ENCODE data around the gene AMMECR1. TPM values are rescaled to one million over a fixed set of nuclear protein-coding genes. Genes with fewer than 3 reads are reported as not detected.

AMMECR1 gene
- polyA plus RNA-seq, 3 donors, result 2.1 to 3.3 (median 2.9) TPM

- no peak overlapping the region for H3K9ac ChIP-seq (ENCODE audit: insufficient read depth, low read length, poor library complexity, severe bottlenecking)
- peaks cover 4 to 9% of the 10 kb centered on the region in 2 donors for H3K36me3 ChIP-seq (replicated peaks in 1 of 2; ENCODE audit: control insufficient read depth in 1 of 2, insufficient read depth in 2 of 2, low read length in 2 of 2)
- H3K4me2 ChIP-seq (replicated peaks; ENCODE audit: extremely low read depth, low read length, poor library complexity, severe bottlenecking), result no peak overlapping the region
- no peak overlapping the region for H3K4me3 Mint-ChIP-seq
- H4K20me1 ChIP-seq (ENCODE audit: insufficient read depth, low read length), result peaks cover 92% of the 10 kb centered on the region
- WGBS (ENCODE audit: insufficient coverage), result no CpG with 5 or more reads among the region's 3 CpGs
- H3K79me2 ChIP-seq (ENCODE audit: insufficient read depth, low read length), result peaks cover 8% of the 10 kb centered on the region
- no peak overlapping the region for H2AFZ ChIP-seq (ENCODE audit: insufficient read depth, low read depth, low read length, poor library complexity, severe bottlenecking)
- peaks cover under 1 to 2% of the 10 kb centered on the region in 2 donors for H3K36me3 Mint-ChIP-seq
- DNase-seq, result no peak
- peaks cover 0 to 1% (median 0%) of the 10 kb centered on the region in 7 donors for H3K9me3 Mint-ChIP-seq
- no peaks in the 10 kb centered on the region for H3K9me3 ChIP-seq (replicated peaks in 1 of 2; ENCODE audit: control insufficient read depth in 1 of 2, insufficient read depth in 1 of 2, low read length in 2 of 2)
- H3K4me1 ChIP-seq (ENCODE audit: control insufficient read depth in 1 of 2, insufficient read depth in 2 of 2, low read length in 2 of 2), result peaks cover 0 to 5% of the 10 kb centered on the region in 2 donors
- no peaks in the 10 kb centered on the region for H3K27me3 ChIP-seq (ENCODE audit: control insufficient read depth in 2 of 2, insufficient read depth in 2 of 2, low read length in 2 of 2)
- no peak overlapping the region for H3K27ac Mint-ChIP-seq
- no peak for TF ChIP-seq CTCF (IDR thresholded peaks at IDR 0.05)
- H3K4me1 Mint-ChIP-seq, result peaks cover 12% of the 10 kb centered on the region
- H3K27ac ChIP-seq (ENCODE audit: low read depth in 1 of 2, low read length in 2 of 2), result no peak overlapping the region
- H3K27me3 Mint-ChIP-seq (ENCODE audit: low read depth in 3 of 3), result no peaks in the 10 kb centered on the region
- intact Hi-C loops (cut with micrococcal nuclease), result loop anchor here (5.0 kb wide), 2 partner anchors 244 to 249 kb away; no protein-coding TSS in a partner anchor
- H3K4me3 ChIP-seq (replicated peaks in 1 of 3; ENCODE audit: low read depth in 2 of 3, low read length in 3 of 3), result no peak overlapping the region
Measured at GRCh38 chrX:110163488-110163887, 154.4 kb downstream of the AMMECR1 start.

GRCh38 chrX:110162867-110163266 lies 155.0 kb downstream of the AMMECR1 start:
- Mint-ChIP-seq H3K27me3 (ENCODE audit: low read depth in 3 of 3) (no peaks in the 10 kb centered on the region), H3K4me1 (peaks cover 15% of the 10 kb centered on the region), H3K27ac (no peak overlapping the region), H3K36me3 (peaks cover 0 to 4% of the 10 kb centered on the region in 2 donors), H3K9me3 (peaks cover 0 to 1% (median 0%) of the 10 kb centered on the region in 7 donors), H3K4me3 (no peak overlapping the region)
- no peaks in the 10 kb centered on the region for H3K27me3 ChIP-seq (ENCODE audit: control insufficient read depth in 2 of 2, insufficient read depth in 2 of 2, low read length in 2 of 2)
- H3K4me1 ChIP-seq (ENCODE audit: control insufficient read depth in 1 of 2, insufficient read depth in 2 of 2, low read length in 2 of 2), result peaks cover 0 to 8% of the 10 kb centered on the region in 2 donors
- H3K79me2 ChIP-seq (ENCODE audit: insufficient read depth, low read length), result peaks cover 8% of the 10 kb centered on the region
- no peak overlapping the region for H3K27ac ChIP-seq (ENCODE audit: low read depth in 1 of 2, low read length in 2 of 2)
- H3K4me2 ChIP-seq (replicated peaks; ENCODE audit: extremely low read depth, low read length, poor library complexity, severe bottlenecking), result no peak overlapping the region
- H3K9me3 ChIP-seq (replicated peaks in 1 of 2; ENCODE audit: control insufficient read depth in 1 of 2, insufficient read depth in 1 of 2, low read length in 2 of 2), result no peaks in the 10 kb centered on the region
- H3K9ac ChIP-seq (ENCODE audit: insufficient read depth, low read length, poor library complexity, severe bottlenecking), result no peak overlapping the region
- no peak overlapping the region for H3K4me3 ChIP-seq (replicated peaks in 1 of 3; ENCODE audit: low read depth in 2 of 3, low read length in 3 of 3)
- WGBS (ENCODE audit: insufficient coverage), result no CpG with 5 or more reads among the region's 1 CpG
- H3K36me3 ChIP-seq (replicated peaks in 1 of 2; ENCODE audit: control insufficient read depth in 1 of 2, insufficient read depth in 2 of 2, low read length in 2 of 2), result peaks cover 4 to 9% of the 10 kb centered on the region in 2 donors
- TF ChIP-seq CTCF (IDR thresholded peaks at IDR 0.05), result no peak
- H4K20me1 ChIP-seq (ENCODE audit: insufficient read depth, low read length), result peaks cover 92% of the 10 kb centered on the region
- no peak for DNase-seq
- H2AFZ ChIP-seq (ENCODE audit: insufficient read depth, low read depth, low read length, poor library complexity, severe bottlenecking), result no peak overlapping the region
- intact Hi-C loops (cut with micrococcal nuclease), result loop anchor here (5.0 kb wide), 2 partner anchors 244 to 249 kb away; no protein-coding TSS in a partner anchor

Measured in CD14-positive monocyte (primary cell).